Trophoblast cell (in vitro differentiated cells and primary cell): ENCODE measurements around the gene TIMM10.

Source experiments
- DNase-seq, 2 donors: peaks; one replicate each; pipeline ENCODE4 v3.0.0-alpha.2; 2016
- H2AFZ ChIP-seq: 2 replicates; pipeline ENCODE4 v1.6.1; 2013; ENCODE audit warnings: low read length, moderate library complexity, mild to moderate bottlenecking; ENCODE audit not compliant: insufficient read depth, poor library complexity
- H2AK5ac ChIP-seq: 2 replicates; pipeline ENCODE4 v1.6.1; 2013; ENCODE audit warnings: mild to moderate bottlenecking, low read length
- H2BK120ac ChIP-seq: 2 replicates; pipeline ENCODE4 v1.6.1; 2013; ENCODE audit warnings: low read length, mild to moderate bottlenecking, moderate library complexity; ENCODE audit not compliant: insufficient read depth, poor library complexity
- H2BK12ac ChIP-seq: 2 replicates; pipeline ENCODE4 v1.6.1; 2013; ENCODE audit warnings: mild to moderate bottlenecking, low read length, moderate library complexity
- H2BK5ac ChIP-seq: 2 replicates; pipeline ENCODE4 v1.6.1; 2013; ENCODE audit warnings: low read length, low read depth, moderate library complexity, mild to moderate bottlenecking; ENCODE audit not compliant: poor library complexity
- H3K14ac ChIP-seq: 2 replicates; pipeline ENCODE4 v1.6.1; 2013; ENCODE audit warnings: mild to moderate bottlenecking, low read length
- H3K18ac ChIP-seq: 2 replicates; pipeline ENCODE4 v1.6.1; 2013; ENCODE audit warnings: mild to moderate bottlenecking, low read length
- H3K23ac ChIP-seq: 2 replicates; pipeline ENCODE4 v1.6.1; 2013; ENCODE audit warnings: low read length
- H3K27ac ChIP-seq: 2 replicates; pipeline ENCODE4 v1.5.1; 2013; ENCODE audit warnings: low read depth, mild to moderate bottlenecking, inconsistent platforms, low read length, moderate library complexity
- H3K27me3 ChIP-seq: 2 replicates; pipeline ENCODE4 v1.6.1; 2013; ENCODE audit warnings: inconsistent platforms, mild to moderate bottlenecking, low read length, moderate library complexity; ENCODE audit not compliant: insufficient read depth
- H3K36me3 ChIP-seq, 2 experiments: 1 replicate in 1 of 2; 2 replicates in 1 of 2; pipeline ENCODE4 v1.6.1; 2013; ENCODE audit warnings: low read length in 2 of 2, mild to moderate bottlenecking in 2 of 2, moderate library complexity in 1 of 2; ENCODE audit not compliant: insufficient read depth in 2 of 2, control insufficient read depth in 1 of 2
- H3K4ac ChIP-seq: 2 replicates; pipeline ENCODE4 v1.6.1; 2013; ENCODE audit warnings: low read depth, mild to moderate bottlenecking, low read length, moderate library complexity
- H3K4me1 ChIP-seq, 2 experiments: 1 replicate in 1 of 2; 2 replicates in 1 of 2; pipeline ENCODE4 v1.6.1; 2013; ENCODE audit warnings: low read length in 2 of 2, mild to moderate bottlenecking in 2 of 2, moderate library complexity in 1 of 2; ENCODE audit not compliant: insufficient read depth in 2 of 2, control insufficient read depth in 1 of 2
- H3K4me2 ChIP-seq: 2 replicates; pipeline ENCODE4 v1.6.1; 2013; ENCODE audit warnings: inconsistent platforms, mild to moderate bottlenecking, low read length, moderate library complexity
- H3K4me3 ChIP-seq: 2 replicates; pipeline ENCODE4 v1.5.1; 2013; ENCODE audit warnings: mild to moderate bottlenecking, low read depth, low read length, inconsistent platforms
- H3K79me1 ChIP-seq: one replicate; pipeline ENCODE4 v1.6.1; 2013; ENCODE audit warnings: low read length
- H3K79me2 ChIP-seq: 2 replicates; pipeline ENCODE4 v1.6.1; 2013; ENCODE audit warnings: low read length, mild to moderate bottlenecking; ENCODE audit not compliant: control insufficient read depth, insufficient read depth, poor library complexity
- H3K9ac ChIP-seq: 2 replicates; pipeline ENCODE4 v1.6.1; 2013; ENCODE audit warnings: mild to moderate bottlenecking, low read length
- H3K9me3 ChIP-seq: 2 replicates; pipeline ENCODE4 v1.6.1; 2013; ENCODE audit warnings: low read depth, mild to moderate bottlenecking, control low read depth, inconsistent platforms, low read length; ENCODE audit not compliant: insufficient read depth
- H4K12ac ChIP-seq: 2 replicates; pipeline ENCODE4 v1.6.1; 2013; ENCODE audit warnings: low read depth, mild to moderate bottlenecking, low read length, moderate library complexity
- H4K8ac ChIP-seq: 2 replicates; pipeline ENCODE4 v1.6.1; 2013; ENCODE audit warnings: low read depth, mild to moderate bottlenecking, low read length, moderate library complexity
- H4K91ac ChIP-seq: one replicate; pipeline ENCODE4 v1.6.1; 2013; ENCODE audit warnings: low read depth, mild to moderate bottlenecking, low read length, moderate library complexity
- WGBS: extraction: QIAGEN DNeasy Blood & Tissue Kit; methylation state at CpG from one replicate; pipeline ENCODE4 v1.1.7; 2013; ENCODE audit warnings: missing lambda C conversion rate; ENCODE audit not compliant: insufficient read length, insufficient coverage; ENCODE audit errors: extremely low coverage; 5-methylcytosine and 5-hydroxymethylcytosine counted together

TIMM10 gene

GRCh38 chr11:57546451-57546850 is 15.9 kb upstream of the TIMM10 start:
- Histone ChIP-seq H3K27me3 (no peaks in the 10 kb centered on the region), H3K9me3 (no peaks in the 10 kb centered on the region), H3K9ac (no peak overlapping the region), H2BK120ac (no peak overlapping the region), H3K23ac (no peak overlapping the region), H3K4me3 (no peak overlapping the region), H2AFZ (no peak overlapping the region), H2BK5ac (no peak overlapping the region), H3K27ac (no peak overlapping the region), H4K12ac (no peak overlapping the region), H3K14ac (no peak overlapping the region), H3K79me1 (no peaks in the 10 kb centered on the region), H3K4ac (no peak overlapping the region), H3K4me1 (peaks cover 8 to 10% of the 10 kb centered on the region in 2 experiments), H3K36me3 (no peaks in the 10 kb centered on the region), H4K8ac (no peak overlapping the region), H3K18ac (no peak overlapping the region), H2AK5ac (no peak overlapping the region), H4K91ac (no peak overlapping the region), H3K4me2 (no peak overlapping the region), H2BK12ac (no peak overlapping the region), H3K79me2 (no peaks in the 10 kb centered on the region)
- DNase-seq, result no peak
- no CpG with 5 or more reads among the region's 7 CpGs for WGBS

GRCh38 chr11:57545883-57546282 is 15.3 kb upstream of the TIMM10 start:
- Histone ChIP-seq H3K27me3 (no peaks in the 10 kb centered on the region), H3K79me1 (no peaks in the 10 kb centered on the region), H3K18ac (no peak overlapping the region), H3K27ac (no peak overlapping the region), H3K14ac (no peak overlapping the region), H2AK5ac (no peak overlapping the region), H3K4ac (no peak overlapping the region), H2AFZ (no peak overlapping the region), H2BK12ac (no peak overlapping the region), H3K23ac (no peak overlapping the region), H2BK120ac (no peak overlapping the region), H3K9me3 (no peaks in the 10 kb centered on the region), H3K36me3 (no peaks in the 10 kb centered on the region), H3K4me3 (no peak overlapping the region), H4K91ac (no peak overlapping the region), H3K79me2 (no peaks in the 10 kb centered on the region), H3K4me2 (no peak overlapping the region), H3K4me1 (peaks cover 8 to 10% of the 10 kb centered on the region in 2 experiments), H2BK5ac (no peak overlapping the region), H4K12ac (no peak overlapping the region), H3K9ac (no peak overlapping the region), H4K8ac (no peak overlapping the region)
- no peak for DNase-seq
- WGBS, result no CpG with 5 or more reads among the region's 13 CpGs

GRCh38 chr11:57544566-57544965 is 14.0 kb upstream of the TIMM10 start:
- no peak overlapping the region for H2BK5ac ChIP-seq
- H3K4me3 ChIP-seq, result no peak overlapping the region
- no peak overlapping the region for H3K23ac ChIP-seq
- no peak overlapping the region for H3K4ac ChIP-seq
- H3K79me1 ChIP-seq, result no peaks in the 10 kb centered on the region
- H2AK5ac ChIP-seq, result no peak overlapping the region
- H3K18ac ChIP-seq, result no peak overlapping the region
- no peaks in the 10 kb centered on the region for H3K9me3 ChIP-seq
- H3K4me1 ChIP-seq, result peaks cover 8 to 10% of the 10 kb centered on the region in 2 experiments
- no CpG with 5 or more reads among the region's 6 CpGs for WGBS
- no peak overlapping the region for H4K12ac ChIP-seq
- H4K91ac ChIP-seq, result no peak overlapping the region
- no peak overlapping the region for H2BK120ac ChIP-seq
- H3K9ac ChIP-seq, result no peak overlapping the region
- no peak overlapping the region for H2AFZ ChIP-seq
- no peak overlapping the region for H3K4me2 ChIP-seq
- H3K27me3 ChIP-seq, result no peaks in the 10 kb centered on the region
- no peak overlapping the region for H3K14ac ChIP-seq
- H3K27ac ChIP-seq, result no peak overlapping the region
- no peaks in the 10 kb centered on the region for H3K36me3 ChIP-seq
- DNase-seq, result no peak
- H2BK12ac ChIP-seq, result no peak overlapping the region
- H3K79me2 ChIP-seq, result no peaks in the 10 kb centered on the region
- no peak overlapping the region for H4K8ac ChIP-seq

GRCh38 chr11:57543593-57543992 is 13.0 kb upstream of the TIMM10 start:
- Histone ChIP-seq H4K8ac (no peak overlapping the region), H2BK120ac (no peak overlapping the region), H3K9me3 (no peaks in the 10 kb centered on the region), H3K79me1 (no peaks in the 10 kb centered on the region), H3K14ac (no peak overlapping the region), H3K27ac (no peak overlapping the region), H3K4me1 (peaks cover 8 to 10% of the 10 kb centered on the region in 2 experiments), H2AFZ (no peak overlapping the region), H3K4me2 (no peak overlapping the region), H3K4me3 (no peak overlapping the region), H3K18ac (no peak overlapping the region), H4K91ac (no peak overlapping the region), H3K27me3 (no peaks in the 10 kb centered on the region), H2AK5ac (no peak overlapping the region), H3K79me2 (no peaks in the 10 kb centered on the region), H4K12ac (no peak overlapping the region), H2BK5ac (no peak overlapping the region), H3K4ac (no peak overlapping the region), H3K36me3 (no peaks in the 10 kb centered on the region), H3K23ac (no peak overlapping the region), H2BK12ac (no peak overlapping the region), H3K9ac (no peak overlapping the region)
- DNase-seq, result no peak
- WGBS, result no CpG with 5 or more reads among the region's 6 CpGs
